Cardiac fibroblast (primary cell): ENCODE results near the gene DCPS.
A peak's percentile ranks its signal among the peaks of the same experiment; 100 is the strongest.

Source experiments
- DNase-seq, 2 donors: peaks; one replicate each; pipeline versions ENCODE4 v3.0.0 to v3.0.0-alpha.2; 2010; ENCODE audit warnings: low read depth in 2 of 2
- H3K4me3 ChIP-seq, 2 donors: replicated peaks in 1 of 2; 1 replicate in 1 of 2; 2 replicates in 1 of 2; pipeline ENCODE4 v1.5.1; 2011; ENCODE audit warnings: low read depth in 2 of 2, low read length in 2 of 2, mild to moderate bottlenecking in 2 of 2, moderate library complexity in 1 of 2
- CTCF ChIP-seq: IDR thresholded peaks from one replicate; pipeline ENCODE4 v1.5.1; 2011; ENCODE audit warnings: low read depth, mild to moderate bottlenecking, low read length, inconsistent platforms

The DCPS gene

GRCh38 chr11:126339863-126340434 is 36.1 kb downstream of the DCPS start:
- H3K4me3 ChIP-seq, result no peak overlapping the region
- TF ChIP-seq CTCF, result no peak
- peak; percentile 69 to 82 for DNase-seq

DNA sequence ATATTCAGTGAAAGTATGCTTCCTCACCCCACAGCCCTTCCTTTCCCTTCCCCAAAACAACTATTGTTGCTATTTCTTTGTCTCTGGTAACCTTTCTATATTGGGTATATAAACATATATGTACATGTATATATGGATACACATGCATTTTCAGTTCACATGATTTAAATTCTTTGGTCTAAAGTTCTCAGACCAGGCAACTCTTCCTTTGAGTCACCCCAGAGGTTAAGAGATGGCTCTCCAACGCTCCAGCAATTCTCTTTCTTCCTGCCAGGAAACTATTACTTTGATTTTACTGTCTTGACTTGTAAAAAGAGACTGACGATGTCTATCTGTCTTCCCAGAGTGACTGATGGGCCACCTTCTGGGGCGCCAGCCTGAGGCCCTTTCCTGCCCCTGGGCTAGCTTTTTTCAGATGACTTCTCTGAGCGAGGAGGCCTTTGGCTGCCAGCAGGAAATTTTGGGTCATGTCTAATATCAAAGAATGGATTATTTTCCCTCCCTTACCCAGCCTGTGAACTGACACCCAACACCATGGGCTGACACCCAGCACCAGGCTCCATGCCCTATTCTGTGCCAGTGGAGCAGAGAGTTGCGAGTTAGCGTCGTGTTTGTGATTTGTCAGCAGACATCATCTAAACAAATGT is 37.2 kb downstream of the DCPS start:
- no peak for TF ChIP-seq CTCF
- DNase-seq, result no peak
- H3K4me3 ChIP-seq, result no peak overlapping the region

DNA sequence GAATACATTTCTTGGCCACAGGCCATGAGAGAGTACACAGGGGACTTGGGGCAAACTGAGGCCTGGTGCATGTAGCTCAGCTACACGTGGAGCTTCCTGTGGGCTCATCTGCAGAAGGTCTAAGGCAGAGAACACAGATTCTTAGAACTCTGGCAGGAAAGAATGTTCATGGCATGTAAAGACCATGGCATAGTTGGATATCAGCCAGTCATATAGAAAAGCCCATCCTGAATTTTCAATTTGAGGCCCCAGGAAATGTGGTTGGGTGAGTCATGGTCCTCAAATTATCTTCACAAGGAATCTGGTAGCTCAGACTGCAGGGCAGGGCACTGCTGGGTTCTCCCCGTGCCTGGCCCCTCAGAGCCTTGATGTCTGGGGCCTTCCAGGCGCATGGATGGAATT is 37.9 kb downstream of the DCPS start:
- no peak for TF ChIP-seq CTCF
- peak; percentile 61 to 72 for DNase-seq
- no peak overlapping the region for H3K4me3 ChIP-seq

DNA sequence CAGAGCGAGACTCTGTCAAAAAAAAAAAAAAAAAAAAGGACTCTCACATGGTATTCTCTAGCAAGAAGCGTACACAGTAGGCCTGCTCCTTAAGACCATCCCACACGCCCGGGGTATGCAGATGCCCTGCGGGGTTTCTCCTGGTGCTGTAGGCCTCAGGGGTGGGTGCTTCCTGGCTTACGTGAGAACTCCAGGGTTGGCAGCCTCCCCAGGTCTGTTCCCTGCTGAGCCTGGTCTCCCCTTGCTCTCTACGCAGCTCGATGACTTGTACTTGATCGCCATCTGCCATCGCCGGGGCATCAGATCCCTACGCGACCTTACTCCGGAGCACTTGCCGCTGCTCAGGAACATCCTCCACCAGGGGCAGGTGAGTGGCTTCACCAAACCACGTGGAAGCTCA is 39.2 kb downstream of the DCPS start:
- DNase-seq, result no peak
- TF ChIP-seq CTCF, result no peak
- H3K4me3 ChIP-seq, result no peak overlapping the region

DNA sequence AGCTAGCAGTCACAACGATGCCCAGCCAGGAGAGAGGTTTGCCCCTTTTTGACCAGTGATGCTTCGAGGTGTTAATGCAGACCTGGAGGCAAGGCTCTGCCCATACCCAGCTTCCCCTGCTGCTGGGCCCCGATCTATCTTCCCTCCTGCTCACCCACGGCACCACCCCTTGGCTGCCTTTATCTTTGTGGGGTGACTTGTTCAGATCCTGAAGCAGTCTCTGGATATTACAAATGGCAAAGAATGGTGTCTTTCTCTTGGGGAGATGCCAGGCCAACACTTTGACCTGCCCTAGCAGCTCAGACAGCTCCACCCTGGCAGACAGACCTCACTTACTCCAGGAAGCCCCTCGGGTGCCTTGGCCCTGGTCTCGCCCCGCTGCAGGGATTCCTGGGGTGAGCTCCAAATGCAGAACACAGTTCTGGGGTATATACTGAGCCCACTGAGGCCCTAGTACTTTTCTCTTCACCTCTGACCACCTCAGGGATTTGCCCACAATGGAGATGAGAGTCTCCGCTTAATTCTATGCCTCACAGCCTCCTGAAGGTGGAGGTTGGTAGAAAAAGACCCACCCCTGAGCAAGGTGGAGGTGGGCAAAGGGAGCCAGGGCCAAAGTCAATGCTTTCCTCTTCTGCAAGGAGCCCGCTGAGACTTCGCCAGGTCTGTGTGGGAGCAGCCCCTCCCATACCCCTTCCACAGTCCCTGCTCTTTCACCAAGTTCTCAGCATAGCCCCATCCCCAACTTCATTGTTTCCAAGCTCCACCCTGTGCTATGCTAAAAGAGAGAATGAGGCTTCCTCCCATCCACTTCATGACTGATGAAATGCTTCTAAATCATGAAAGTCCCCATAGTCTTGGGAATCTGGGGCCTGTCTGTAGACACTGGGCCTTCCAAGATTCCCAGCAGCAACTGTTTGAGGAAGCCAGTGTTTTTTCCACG is 40.6 kb downstream of the DCPS start:
- no peak for TF ChIP-seq CTCF
- no peak for DNase-seq
- H3K4me3 ChIP-seq, result no peak overlapping the region

- DNase-seq, result no peak
- no peak for TF ChIP-seq CTCF
- no peak overlapping the region for H3K4me3 ChIP-seq
These were observed 41.4 kb downstream of the DCPS start for GRCh38 chr11:126345283-126345682.
